RWPE1 (cell line): Measurements from ENCODE around the gene PC.
A peak's percentile ranks its signal among the peaks of the same experiment; 100 is the strongest.

Experiments used
- CTCF ChIA-PET: fragments of 350-600 bp; sonication (Branson Sonifier 250); formaldehyde crosslinking; extraction: SDS; loops from one replicate; lab custom pipeline; 2021; lab: Yijun Ruan, JAX
- POLR2A ChIA-PET: fragments of 400-600 bp; formaldehyde crosslinking; extraction: SDS; loops from one replicate; lab custom pipeline; 2020; ENCODE audit warnings: antibody characterized with exemption; ENCODE audit not compliant: low non-redundant PET; lab: Yijun Ruan, JAX
- DNase-seq: peaks from one replicate; pipeline ENCODE4 v3.0.0; 2012; ENCODE audit warnings: low spot score
- H3K27ac ChIP-seq: fragments of 450-650 bp; 2 replicates; pipeline ENCODE4 v1.5.1; 2017
- TF ChIP-seq, protein P1 (sequence below): fragments of 450-650 bp; conservative IDR thresholded peaks from 2 replicates; pipeline ENCODE4 v1.5.1; 2017; ENCODE audit warnings: low read depth, mild to moderate bottlenecking

Gene PC

DNA sequence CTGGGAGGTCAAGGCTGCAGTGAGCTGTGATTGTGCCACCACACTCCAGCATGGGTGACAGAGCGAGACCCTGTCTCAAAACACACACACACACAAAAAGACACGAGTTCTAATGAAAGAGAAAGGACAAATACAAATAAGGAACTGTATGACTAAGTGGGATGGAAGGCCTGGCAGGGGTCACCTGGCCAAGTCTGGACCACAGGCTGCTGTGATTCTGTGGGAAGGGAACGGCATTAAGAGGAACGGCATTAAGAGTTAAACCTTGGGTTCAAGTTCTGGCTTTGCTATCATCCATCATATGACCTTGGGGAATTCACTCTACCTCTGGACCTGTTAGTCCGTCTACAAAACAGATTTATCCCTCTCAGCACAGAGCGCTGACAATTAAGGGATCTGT, 53.6 kb downstream of the PC start:
- H3K27ac ChIP-seq = peak overlapping the region; percentile 89
- no peak for DNase-seq
- ChIA-PET POLR2A (no interaction called here), CTCF (no interaction called here)
- TF ChIP-seq, protein P1, sequence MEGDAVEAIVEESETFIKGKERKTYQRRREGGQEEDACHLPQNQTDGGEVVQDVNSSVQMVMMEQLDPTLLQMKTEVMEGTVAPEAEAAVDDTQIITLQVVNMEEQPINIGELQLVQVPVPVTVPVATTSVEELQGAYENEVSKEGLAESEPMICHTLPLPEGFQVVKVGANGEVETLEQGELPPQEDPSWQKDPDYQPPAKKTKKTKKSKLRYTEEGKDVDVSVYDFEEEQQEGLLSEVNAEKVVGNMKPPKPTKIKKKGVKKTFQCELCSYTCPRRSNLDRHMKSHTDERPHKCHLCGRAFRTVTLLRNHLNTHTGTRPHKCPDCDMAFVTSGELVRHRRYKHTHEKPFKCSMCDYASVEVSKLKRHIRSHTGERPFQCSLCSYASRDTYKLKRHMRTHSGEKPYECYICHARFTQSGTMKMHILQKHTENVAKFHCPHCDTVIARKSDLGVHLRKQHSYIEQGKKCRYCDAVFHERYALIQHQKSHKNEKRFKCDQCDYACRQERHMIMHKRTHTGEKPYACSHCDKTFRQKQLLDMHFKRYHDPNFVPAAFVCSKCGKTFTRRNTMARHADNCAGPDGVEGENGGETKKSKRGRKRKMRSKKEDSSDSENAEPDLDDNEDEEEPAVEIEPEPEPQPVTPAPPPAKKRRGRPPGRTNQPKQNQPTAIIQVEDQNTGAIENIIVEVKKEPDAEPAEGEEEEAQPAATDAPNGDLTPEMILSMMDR = no peak

DNA sequence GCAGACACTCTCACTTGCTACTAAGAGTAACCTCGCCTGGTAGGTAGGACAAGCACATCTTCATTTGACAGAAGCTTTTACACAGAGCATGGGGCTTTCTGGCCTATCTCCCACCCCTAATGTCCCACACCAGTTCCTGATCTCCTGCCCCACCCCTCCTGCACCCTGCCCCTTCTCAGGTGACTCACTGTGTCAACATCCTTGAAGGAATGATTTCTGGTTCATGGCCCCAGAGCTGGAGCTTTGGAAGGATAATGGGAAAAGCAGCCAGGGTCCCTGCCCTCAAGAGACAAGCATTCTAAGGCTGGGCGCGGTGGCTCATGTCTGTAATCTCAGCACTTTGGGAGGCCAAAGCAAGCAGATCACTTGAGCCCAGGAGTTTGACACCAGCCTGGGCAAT, 54.1 kb downstream of the PC start:
- ChIA-PET POLR2A (no interaction called here), CTCF (no interaction called here)
- peak overlapping the region; percentile 89 for H3K27ac ChIP-seq
- TF ChIP-seq, protein P1 = no peak
- DNase-seq = peak; percentile 61

DNA sequence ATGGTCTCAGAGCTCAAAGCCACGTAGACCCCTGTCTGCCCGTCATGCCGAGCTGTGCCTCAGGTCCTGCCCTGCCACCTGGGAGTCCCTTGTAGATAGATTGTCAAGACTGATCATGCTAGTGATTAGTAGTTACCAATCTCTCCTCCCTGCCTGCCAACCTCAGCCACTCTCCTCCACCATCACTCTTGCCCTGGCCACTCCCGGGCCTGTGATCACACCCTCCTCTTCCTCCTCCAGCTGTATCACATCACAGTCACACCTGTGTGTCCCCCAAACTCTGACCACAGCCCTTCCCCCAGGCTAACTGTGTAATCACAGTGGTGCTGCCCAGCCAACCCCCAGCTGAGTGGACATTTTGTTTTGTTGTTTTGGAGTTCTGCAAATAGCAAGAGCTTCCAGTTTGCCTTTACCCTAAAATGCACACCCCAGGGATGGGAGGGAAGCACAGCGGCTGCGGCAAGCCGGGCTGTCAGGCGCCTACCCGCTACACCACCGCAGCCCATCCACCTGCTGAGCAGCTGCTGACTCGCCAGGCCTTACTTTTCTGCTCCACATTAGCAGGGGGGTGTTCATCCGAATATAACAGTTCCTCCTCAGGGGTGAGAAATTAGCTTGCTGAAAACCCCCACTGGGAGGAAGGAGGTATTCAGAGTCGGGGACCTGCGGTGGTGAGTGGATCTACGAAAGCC, 55.6 kb downstream of the PC start:
- no peak for DNase-seq
- TF ChIP-seq, protein P1 = no peak
- peak overlapping the region; percentile 42 for H3K27ac ChIP-seq
- ChIA-PET CTCF (no interaction called here), POLR2A (no interaction called here)

DNA sequence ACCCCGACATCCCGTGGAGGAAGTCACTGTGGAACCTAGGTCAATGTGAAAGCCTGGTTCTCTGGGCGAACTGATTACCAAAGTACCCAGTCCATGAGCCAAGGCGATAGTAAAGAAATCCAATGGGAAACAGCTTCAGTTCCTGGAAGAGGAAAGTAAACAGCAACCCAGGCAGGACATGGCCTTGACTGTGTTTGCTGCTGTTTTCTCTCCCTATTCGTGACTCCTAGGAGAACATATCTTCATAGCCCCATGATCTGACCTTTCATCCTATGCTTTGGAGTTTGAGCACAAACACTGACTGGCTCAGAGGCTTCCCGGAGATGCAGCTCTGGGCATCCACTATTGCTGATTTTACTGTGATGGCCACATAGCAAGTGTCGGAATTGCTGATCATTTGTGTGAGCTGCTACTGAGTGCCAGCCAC, 56.2 kb downstream of the PC start:
- TF ChIP-seq, protein P1 = no peak
- H3K27ac ChIP-seq = peak overlapping the region; percentile 42; the same call in 1 of the 2 replicates
- ChIA-PET CTCF (no interaction called here), POLR2A (no interaction called here)
- no peak for DNase-seq

DNA sequence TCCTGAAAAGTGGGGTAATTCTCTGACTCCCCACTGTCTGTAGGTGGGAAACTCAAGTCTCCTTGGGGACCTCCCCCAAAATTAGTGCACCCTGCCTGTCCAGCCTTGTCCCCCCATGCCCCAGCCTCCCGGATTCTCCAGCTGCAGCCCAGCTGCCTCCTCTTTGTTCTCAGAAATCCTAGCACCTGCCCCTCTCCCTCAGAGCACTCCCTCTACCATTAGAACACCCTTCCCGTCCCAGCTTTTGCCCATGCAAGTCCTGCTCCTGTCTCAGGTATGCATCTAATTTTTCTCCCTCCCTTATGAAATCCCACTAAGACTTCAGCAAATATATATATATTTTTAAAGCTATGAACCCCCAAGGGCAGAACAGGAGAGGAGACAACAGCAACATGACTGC, 64.0 kb downstream of the PC start:
- H3K27ac ChIP-seq = peak overlapping the region; percentile 34; the same call in 1 of the 2 replicates
- DNase-seq = no peak
- ChIA-PET POLR2A (no interaction called here), CTCF (no interaction called here)
- TF ChIP-seq, protein P1 = no peak

DNA sequence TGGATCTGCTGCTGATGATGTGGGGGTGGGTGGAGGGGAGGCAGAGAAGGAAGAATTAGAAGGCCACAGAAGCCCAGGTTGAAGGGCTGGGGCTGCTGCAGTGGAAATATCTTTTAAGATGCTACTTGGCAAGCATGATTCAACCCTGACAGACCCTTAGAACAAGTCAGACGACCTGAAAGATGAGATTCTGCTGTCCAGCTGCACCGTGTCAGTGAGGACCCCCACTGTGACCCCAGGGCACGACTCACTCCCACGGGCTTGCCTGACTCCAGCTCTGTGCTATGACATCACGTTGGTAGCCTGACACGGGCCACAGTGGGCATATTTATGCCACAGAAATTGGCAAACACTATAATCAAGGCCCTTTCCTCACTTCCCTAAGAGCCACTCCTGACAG, 65.3 kb downstream of the PC start:
- CTCF ChIA-PET = interaction anchor here (0.7 kb wide), 1 partner anchor 22 kb away, joined by 3 read pairs; no protein-coding TSS in a partner anchor
- no peak for DNase-seq
- H3K27ac ChIP-seq = peak overlapping the region; percentile 91
- TF ChIP-seq, protein P1 = no peak
- POLR2A ChIA-PET = no interaction called here
